Stimulated activated CD4-positive, alpha-beta T cell treated with anti-CD3 and anti-CD28 coated beads, Interleukin-15, amount 100 ng/mL, for 24 hours (primary cell): Measurements from ENCODE around the gene COL12A1.

Experiments used
- DNase-seq: peaks from one replicate; pipeline ENCODE4 v3.0.0-alpha.2; 2020

The COL12A1 gene

DNA sequence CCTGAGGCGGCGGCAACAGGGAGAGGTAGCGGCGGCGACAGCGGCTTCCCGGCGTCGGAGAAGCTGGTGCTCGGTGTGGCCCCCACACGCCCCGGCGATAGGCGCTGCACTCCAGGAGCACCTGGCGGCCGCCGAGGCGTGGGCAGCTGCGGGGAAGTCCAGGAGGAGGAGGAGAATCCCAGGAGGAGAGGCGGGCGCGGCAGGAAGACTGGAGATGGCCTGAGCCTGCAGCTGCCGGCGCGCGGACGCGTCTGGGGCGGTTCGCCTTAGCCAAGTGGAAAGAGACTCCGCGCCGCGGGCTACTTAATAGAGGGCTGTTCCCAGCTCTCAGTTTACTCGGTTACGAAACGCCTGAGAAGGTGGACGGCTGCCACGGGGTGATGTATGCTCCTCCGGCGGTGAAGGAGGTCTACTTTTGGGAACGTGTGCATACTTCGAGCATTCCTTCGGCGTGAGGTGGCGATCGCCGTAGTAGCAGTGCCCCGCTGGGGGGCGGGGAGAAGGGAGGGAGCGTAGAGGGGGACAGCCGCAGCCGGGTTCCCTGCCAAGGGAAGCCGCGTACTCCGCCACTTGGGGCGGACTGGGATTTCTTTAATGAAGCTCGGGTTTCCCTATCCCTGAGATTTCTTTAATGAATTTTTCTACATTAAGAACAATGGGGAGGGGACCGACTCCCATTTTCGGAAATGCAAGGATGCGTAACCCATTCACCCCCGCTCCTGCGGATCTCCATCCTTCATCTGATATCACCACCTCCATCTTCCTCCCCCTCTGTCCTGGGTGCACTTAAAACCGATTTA is at the start of gene COL12A1:
COL12A1 (minus strand) TSS at position 278 of the 800 bp plus-strand sequence. CDS start 3,261 bp downstream, outside the sequence.
- peak; percentile 42 for DNase-seq

DNA sequence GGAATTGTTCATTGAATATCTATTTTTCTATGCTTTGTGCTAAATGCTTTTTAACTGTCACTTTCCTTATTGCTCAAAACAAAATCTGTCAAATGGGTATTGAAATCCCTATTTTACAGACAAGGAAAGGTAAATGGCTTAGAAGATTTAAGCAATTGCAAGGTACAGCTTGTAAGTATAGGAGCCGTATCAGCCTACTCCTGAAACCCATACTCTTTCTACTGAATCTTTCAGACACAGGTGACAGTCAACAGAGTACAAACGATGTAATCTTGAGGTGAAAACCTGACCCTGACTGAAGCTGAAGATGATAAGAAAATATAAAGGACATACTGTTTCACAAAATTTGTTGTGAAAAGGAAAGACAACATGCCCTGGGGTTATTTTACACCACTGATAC is 44.7 kb upstream of the COL12A1 start:
- DNase-seq = no peak

DNA sequence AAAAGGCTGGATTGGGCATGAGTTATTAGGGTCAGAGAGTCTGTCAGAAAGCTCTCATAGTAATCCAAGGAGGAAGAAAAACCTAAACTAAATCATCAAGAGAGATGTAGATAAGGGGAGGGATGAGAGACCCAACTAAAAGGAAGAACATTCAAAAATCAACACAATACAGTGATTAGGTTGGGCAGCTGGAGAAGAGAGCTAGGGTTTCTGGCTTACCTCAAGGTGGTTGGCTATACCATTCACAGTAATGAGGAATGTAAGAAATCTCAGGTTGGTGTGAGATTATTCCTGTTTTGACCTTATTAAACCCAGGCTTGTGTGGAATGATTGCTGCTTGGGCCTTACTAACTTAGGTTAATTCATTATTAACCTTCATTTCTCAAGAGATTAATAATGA is 44.0 kb upstream of the COL12A1 start:
- no peak for DNase-seq

DNA sequence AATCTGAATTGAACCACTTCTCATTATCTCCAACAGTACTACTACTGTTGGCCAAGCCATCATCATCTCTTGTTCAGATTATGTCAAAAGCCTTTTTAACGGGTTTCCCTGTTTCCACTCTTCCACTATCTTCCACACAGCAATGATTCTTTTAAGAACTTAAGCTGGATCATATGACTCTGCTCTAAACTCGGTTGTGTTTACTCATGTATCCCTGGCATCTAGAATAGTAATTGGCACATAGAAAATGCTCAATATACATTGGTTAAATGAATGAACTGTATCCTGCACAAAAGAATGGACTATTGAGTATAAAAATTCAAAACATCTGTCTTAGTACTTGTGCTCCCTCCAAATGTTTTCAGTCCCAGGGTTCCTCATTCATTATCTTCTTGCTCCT is 40.5 kb upstream of the COL12A1 start:
- DNase-seq = no peak

DNA sequence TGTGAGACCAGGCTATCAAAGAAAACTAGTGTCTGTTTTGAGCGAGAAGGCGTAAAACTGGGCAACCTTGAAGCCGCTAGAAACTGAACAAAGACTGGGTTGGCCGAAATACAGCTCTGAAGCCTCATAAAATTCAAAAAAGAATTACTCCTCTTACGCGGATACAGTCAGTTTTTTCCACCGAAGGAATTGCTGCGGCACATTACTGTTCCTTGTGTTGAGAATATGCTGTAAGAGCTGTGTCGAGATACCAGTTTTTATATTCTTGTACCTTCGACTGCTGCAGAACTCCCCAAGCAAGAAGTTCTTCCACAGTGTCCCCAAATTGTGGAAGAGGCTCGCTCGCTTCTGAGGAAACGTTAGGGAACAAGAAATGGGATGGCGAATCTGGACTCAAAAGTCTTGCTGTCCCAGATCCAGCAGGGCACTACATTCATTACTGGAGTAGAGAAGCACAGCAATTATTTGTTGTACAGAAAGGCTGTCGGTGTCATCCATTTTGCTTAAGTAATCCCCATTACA is 38.3 kb upstream of the COL12A1 start:
- DNase-seq = no peak

DNA sequence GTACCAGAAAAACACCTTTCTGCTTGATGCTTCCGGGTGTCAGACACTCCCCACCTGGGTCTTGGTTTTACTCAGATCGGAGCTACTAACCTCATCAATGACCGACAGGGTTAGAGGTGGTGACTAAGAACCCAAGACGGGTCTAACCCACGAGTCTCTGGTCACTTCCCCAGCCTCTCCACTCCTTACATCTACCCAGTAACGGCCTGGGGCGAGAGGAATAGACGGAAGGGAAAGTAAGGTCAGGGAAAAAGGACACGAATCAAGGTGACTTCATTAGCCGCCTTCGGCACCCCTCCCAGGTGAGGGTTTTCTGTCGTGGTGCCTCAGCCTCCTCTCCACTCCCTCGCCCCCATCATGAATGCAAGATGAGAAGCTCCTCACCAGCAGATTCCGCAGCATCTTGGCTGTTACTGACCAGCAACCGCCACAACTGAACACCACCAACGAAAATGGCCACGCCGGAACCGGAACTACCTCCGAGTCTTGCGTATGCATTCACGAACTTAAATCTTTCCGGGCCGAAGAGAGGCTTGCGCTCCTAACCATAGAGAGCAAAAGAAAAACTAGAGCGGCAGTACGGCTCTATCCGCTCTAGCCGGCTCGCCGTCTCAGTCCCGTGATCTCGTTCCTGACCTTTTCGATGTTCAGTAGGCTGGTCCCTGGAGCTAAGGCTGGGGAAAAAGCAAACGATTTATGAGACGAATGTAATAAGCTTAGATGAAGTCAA is 37.6 kb upstream of the COL12A1 start, which contains the start of gene COX7A2:
COX7A2 (minus strand) TSS at position 469 of the 730 bp plus-strand sequence; CDS start at position 402, 67 bp downstream.
- peak; percentile 88 for DNase-seq

DNA sequence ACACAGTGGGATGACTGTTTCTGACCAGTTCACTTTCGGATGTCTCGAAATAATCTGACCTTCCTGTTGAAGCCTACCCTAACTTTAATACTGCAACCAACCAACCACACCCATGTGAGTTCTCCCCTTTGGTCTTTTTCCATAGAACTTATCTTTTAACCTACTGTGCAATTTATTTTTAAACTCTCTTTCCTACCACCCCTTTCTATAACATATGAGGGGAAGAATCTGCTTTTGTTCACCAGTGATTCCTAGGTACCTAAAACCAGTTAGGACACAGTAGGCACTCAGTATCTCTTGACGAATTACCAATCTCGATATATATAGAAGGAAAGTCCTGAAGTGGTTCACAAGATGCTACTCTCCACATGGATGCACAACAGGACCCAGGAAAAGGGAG is 30.8 kb upstream of the COL12A1 start:
- no peak for DNase-seq

DNA sequence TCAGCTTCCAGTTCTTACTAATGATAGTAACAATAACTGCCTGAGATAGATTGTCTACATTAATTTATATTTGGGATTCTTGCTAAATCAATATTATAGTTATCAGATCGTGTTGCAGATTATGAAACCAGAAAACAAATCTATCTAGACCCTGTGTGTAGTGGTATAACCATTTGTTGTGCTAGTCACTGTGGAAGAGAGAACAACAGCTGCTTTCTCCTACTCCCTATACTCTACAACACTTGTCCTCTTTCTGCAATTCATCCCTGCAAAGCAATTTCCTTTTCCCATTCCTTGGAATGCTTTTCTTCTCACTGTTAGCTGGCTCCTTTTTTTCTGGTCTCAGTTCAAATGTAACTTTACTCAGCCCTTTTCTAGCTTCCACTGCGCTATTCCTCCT is 29.4 kb upstream of the COL12A1 start:
- DNase-seq = no peak

DNA sequence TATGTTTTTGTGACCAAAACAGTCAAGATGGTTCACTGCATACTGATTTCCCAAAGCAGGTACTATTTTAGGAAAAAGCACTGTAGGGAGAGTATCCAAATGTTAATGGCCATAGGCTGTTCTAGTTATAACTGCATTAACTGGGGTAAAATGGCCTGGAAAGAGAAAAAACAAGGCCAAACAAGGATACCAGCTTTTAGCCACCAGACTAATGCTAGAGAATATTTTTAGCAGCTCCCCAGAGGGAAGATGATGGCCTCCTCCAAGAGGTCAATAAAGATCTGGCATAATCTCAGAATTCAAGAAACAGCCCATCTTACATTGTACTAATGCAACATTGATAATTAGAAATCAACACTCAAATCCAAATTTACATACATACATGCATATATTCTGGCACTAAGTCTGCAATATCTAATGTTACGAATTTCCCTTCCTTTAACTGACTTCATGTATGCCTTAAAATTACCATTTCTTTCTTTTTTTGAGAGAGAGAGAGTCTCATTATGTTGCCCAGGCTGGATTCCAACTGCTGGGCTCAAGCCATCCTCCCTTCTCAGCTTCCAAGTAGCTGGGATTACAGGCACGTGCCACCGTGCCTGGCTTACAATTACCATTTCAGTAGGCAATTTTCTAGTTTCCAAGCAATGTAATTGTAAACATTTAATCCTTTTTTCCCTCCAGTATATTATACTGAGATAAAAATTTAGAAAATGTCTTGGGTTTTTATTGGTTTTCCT is 28.4 kb upstream of the COL12A1 start:
- DNase-seq = no peak

DNA sequence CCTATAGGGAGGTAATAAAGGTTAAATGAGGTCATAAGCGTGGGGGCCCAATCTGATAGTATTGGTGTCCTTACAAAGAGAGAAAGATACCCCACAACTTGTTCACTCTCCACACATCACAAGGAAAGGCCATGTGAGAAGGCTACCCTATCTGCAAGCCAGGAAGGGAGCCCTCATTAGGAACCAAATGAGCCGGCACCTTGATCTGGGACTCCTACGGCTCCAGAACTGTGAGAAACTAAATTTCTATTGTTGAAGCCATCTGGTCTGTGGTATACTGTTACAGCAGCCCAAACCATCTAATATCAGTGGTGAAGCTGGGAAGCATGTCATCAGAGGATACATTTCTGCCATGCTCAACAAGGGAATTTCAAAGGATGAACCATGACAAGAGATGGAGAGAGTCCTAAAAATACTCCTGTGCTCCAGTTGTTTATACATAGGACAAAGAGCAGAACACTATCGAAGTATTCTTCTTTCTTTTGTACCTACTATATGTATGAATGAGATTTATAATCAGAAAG is 27.3 kb upstream of the COL12A1 start:
- no peak for DNase-seq

DNA sequence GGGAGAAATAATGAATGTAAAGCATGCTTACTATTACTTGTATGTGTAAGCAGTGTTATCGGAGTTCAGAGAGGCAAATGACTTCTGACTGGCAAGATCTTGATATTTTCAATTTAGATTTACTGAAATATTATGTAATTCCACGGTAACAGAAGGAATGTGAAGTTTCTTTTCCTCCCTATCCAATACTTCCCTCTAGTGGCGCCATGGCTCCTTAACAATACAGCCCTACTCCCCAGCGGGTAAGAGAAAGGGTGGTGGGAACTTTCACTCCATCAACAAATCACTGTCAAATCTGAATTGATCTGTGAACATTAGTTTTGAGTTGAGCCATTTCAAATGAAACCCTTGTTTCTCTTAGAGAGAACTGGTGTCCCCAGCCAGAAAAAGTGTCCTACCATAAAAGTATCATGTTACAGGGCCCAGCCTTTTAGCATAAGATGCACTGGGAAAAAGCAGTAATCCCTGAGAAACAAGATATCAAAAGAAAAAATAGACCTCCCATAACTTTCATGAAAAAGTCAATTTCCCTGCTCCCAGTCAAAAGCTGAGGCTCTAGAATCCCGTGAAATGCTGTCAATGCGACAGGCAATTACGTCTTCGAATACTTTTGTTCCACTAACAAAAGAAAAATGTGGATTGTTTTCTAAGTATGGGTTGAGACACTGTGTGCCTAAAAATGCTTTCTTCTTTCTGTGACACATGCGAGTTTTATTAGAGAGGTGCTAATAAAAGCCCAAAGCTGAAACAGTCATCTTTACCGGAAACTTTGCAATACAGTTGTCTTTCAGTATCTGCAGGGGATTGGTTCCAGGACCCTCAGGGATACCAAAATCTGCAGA is 24.9 kb upstream of the COL12A1 start:
- no peak for DNase-seq

DNA sequence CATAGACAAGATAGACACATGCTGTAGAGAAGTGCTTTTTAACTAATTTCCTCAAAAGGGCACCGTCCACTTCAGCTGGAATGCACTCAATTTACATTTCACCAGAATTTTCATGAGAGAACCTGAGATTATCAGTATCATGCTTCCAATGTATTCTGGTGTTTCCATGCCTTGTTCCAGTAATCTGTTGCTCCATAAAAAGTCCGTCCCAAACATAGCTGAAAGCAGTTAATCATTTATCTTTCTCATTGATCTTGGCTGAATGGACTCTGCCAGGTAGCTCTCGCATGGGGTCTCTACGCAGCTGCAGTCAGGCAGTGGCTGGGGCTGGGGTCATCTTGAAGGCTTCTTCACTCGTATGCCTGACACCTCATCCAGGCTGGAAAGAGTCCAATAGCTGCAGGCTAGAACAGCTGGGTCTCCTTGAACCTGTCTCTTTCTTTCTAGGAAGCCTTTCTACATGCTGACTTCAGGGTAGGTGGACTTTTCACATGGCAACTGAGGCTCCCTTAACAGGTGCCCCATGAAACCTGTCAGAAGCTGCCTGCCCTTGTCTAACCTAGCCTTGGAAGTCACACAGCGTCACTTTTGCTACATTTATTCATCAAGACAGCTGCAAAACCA is 18.6 kb upstream of the COL12A1 start:
- no peak for DNase-seq

DNA sequence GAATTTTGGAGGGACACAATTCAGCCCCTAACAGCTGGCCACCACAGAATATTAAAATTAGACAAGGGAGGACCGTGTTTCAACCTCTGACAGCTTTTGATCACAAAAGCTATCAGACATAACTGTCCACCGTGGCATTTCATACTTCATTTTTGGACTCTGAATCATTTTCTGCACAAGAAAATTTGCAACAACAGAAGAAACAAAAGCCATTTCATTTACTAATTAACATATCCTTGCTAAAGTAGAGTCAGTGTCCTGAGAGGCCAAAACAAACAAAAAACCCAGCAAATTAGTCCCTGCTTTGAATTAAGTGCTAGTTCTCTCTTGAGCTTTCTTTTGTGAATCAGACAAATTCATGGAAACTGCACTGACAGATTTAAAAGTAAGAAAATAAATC is 17.6 kb upstream of the COL12A1 start:
- DNase-seq = no peak

DNA sequence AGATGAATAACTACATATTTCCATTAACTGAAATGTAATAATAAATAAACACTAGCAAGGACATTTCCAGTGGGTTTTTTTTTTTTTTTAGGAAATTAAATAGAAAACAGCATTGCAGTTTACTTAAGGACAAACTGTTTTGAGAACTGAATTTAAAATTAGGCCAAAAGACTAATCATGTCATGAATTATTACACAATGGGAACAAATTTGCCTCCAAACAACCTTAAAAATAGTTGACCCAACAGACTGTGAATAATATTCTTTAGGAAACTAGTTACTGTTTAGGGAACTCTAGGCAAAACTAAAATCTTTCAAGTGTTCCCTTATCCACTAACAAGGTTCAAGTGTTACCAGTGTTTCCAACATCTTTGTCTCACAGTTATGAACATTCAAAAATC is 16.4 kb upstream of the COL12A1 start:
- DNase-seq = no peak

DNA sequence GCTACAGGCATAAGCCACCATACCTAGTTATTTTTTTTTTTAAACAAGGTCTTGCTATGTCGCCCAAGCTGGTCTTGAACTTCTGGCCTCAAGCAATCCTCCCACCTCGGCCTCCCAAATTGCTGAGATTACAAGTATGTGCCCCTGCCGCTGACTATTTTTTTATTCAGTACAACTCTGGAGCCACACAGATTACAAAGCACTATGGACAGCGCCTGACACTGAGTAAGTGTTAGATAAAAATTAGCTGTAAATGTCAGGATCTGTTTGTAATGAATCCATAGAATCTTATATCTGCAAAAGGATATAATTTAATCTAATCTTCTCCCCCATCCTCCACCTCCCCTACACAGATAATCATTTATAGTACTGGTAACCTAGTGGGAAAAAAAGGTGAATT is 15.3 kb upstream of the COL12A1 start:
- DNase-seq = no peak

DNA sequence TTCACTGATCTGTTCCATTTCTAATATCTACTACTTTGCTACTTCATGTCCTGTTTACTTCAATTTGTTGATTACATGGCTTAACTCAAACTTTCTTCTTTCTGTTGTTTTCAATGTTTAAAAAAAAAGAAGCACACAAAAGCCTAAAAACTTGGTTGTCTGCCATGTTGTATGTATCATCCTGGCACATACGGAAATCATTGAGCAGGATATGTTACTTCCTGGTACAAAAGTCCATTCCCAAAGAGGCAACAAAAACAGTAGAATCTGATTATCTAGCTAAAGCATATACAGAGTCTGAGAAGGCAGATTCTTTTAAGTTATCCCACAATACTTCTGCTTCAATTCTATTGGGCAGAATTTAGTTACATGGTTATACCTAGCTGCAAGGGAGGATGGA is 14.5 kb upstream of the COL12A1 start:
- DNase-seq = no peak

DNA sequence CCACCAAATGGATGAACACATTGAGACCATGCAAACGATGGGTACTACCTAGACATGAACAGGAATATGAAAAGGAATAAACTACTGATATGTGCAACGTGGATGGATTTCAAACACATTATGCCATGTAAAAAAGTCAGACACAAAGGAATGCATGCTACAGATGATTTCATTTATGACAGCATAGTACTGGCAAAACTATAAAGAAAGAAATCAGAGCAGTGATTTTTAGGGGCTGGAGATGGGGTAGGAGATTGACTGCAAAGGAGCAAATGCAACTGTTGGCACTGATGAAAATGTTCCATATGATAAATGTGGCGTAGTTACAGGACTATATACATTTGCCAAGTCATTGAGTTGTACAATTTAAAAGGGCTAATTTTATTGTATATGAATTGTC is 13.4 kb upstream of the COL12A1 start:
- no peak for DNase-seq

DNA sequence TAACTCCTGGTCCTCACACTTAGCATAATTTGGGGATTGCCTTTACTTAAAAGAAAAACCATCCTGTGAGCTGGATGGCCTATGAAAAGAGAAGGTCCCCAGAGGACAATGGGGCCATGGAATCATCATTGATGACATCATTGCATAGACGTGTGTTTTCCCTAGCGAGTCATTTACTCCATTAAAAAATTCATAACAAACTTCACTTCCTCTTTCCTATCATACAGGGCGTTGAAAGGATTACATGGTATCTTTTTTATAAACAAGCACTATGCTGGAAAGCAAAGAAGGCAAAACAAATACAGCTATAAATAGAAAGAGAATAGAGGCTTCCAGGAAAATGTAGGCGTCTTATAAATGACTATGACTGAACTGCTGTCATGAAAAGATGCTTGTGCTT is 11.3 kb upstream of the COL12A1 start:
- DNase-seq = no peak

DNA sequence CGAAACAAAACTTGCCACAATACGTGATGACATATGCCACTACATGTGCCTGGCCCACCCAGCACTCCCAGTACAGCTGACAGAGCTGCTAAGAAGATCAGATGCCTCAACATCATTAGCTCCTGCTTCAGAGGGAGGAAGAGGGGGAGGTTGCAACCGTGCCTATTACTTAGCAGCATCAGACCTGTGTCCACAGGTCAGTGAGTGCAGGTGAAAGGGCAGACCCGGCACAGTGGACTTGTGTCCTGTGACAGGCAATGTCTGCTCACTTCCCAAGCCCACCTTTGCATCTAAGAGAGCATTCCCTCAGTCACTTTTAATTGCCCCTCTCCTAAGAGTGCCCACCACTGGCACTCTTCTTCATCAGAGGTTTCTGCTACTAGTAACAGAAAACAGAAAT is 9.4 kb upstream of the COL12A1 start:
- no peak for DNase-seq

DNA sequence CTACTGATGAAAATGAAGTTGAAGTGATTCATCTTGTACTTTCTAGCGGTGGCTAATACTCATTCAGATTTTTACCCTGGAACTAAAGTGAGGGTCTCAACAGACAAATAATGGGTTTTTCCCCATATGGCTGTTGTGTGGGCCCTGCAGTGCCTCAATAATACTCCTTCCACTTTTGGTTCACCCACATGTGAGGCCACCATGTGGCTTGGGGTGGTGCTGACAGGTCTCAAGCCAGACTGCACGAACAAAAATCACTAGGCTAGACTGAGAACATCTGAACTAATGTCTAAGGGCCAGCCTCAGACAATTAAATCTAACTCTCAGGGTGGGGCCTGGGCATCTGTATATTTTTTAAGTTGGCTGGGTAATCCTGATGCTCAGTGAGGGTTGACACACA is 7.9 kb upstream of the COL12A1 start:
- peak; percentile 7 for DNase-seq

DNA sequence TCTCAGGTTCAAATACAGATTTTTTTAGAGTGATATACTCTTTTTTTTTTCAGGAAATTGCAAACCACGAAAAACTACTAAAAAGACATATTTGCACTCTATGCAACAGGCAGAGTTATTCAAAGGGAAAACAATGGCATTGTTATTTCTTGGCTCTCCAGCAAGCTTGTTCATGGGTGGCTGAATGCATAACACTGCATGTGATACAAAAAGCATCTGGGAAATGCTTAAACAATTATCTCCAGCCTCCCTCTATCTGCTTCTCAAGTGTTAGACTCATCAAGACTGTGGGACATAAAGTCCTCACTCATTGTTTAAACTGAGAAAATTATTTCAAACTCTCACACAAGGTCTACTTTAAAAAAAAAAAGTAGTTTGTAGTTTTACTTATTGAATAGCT is 7.3 kb upstream of the COL12A1 start:
- no peak for DNase-seq
